Measurements from ENCODE around the gene PRLH. TPM values are rescaled to one million over a fixed set of nuclear protein-coding genes. Genes with fewer than 3 reads are reported as not detected.

PRLH gene
- total and polyA plus RNA-seq, 2 donors (not counting 3 experiments of a cell fraction or from before 2014, with no cell fraction given) = not detected

DNA sequence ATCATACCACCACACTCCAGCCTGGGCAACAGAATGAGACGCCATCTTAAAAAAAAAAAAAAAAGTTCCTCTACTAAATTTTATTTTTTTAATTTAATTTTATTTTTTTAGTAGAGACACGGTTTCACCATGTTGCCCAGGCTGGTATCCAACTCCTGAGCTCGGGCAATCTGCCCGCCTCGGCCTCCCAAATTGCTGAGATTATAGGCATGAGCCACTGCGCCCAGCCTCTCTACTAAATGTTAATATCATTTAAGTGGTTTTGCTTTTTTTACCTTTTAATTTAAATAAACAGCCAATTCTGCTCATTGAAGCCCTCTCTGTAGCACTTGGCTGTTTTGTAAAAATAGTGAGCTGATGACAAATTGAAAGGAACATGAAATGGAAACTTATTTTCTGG is 15.0 kb downstream of the PRLH start:
- H2AFZ ChIP-seq (ENCODE audit: low read depth, low read length) = no peak overlapping the region

More for the DNA sequence above, 15.0 kb downstream of the PRLH start:
- Histone ChIP-seq H3K9me3 (replicated peaks; ENCODE audit: control insufficient read depth, insufficient read depth, low read length) (no peaks in the 10 kb centered on the region), H4K20me1 (replicated peaks; ENCODE audit: control insufficient read depth, extremely low read depth, insufficient read depth, low read length) (no peaks in the 10 kb centered on the region), H3K27ac (ENCODE audit: insufficient read depth, low read depth, low read length) (no peak overlapping the region), H3K36me3 (ENCODE audit: control insufficient read depth in 2 of 2, extremely low read depth in 1 of 2, insufficient read depth in 2 of 2, low read length in 2 of 2) (no peaks in the 10 kb centered on the region), H3K4me2 (ENCODE audit: insufficient read depth, low read length) (no peak overlapping the region), H3K9me1 (replicated peaks; ENCODE audit: control insufficient read depth, extremely low read depth, insufficient read depth, low read length) (no peaks in the 10 kb centered on the region), H3K9ac (replicated peaks; ENCODE audit: extremely low read depth, insufficient read depth, low read length) (no peak overlapping the region), H3K4me1 (ENCODE audit: control insufficient read depth, extremely low read depth, insufficient read depth, low read length) (no peaks in the 10 kb centered on the region), H3K27me3 (ENCODE audit: control insufficient read depth in 2 of 2, insufficient read depth in 2 of 2, low read length in 2 of 2) (peaks cover 2% of the 10 kb centered on the region in 2 experiments), H3K4me3 (replicated peaks in 1 of 3; ENCODE audit: insufficient read depth in 1 of 3, low read depth in 1 of 3, low read length in 3 of 3) (no peak overlapping the region), H3K79me2 (ENCODE audit: control insufficient read depth, insufficient read depth, low read length) (no peaks in the 10 kb centered on the region)
- FAIRE-seq (no peak), DNase-seq (ENCODE audit: low read depth, low spot score) (no peak)
- ChIA-PET POLR2A (interaction anchor here (0.7 kb wide), 1 partner anchor 106 kb away, joined by 3 read pairs; no protein-coding TSS in a partner anchor), CTCF (interaction anchor here (0.6 to 7.9 kb wide), 30 partner anchors 9 to 434 kb away, joined by 3 to 103 read pairs (median 4); partner anchors contain the start of genes LRRFIP1 and RAB17)
- no TSS peak for BruUV-seq (replicated peaks)
- TF ChIP-seq MYC (IDR thresholded peaks at IDR 0.05; ENCODE audit: low read depth, low read length) (no peak), EZH2 (IDR thresholded peaks at IDR 0.05; ENCODE audit: borderline replicate concordance, low read depth, low read length, severe bottlenecking) (no peak), GATA2 (IDR thresholded peaks at IDR 0.05; ENCODE audit: insufficient read depth, insufficient read length, low read depth, low read length) (no peak), FOS (IDR thresholded peaks at IDR 0.05; ENCODE audit: borderline replicate concordance, insufficient read depth, low read length) (no peak), POLR2AphosphoS5 (IDR thresholded peaks at IDR 0.05; ENCODE audit: insufficient read depth, low read depth, low read length) (no peak), JUN (IDR thresholded peaks at IDR 0.05; ENCODE audit: borderline replicate concordance, insufficient read depth, insufficient read length, low read depth) (no peak), POLR2A (IDR thresholded peaks at IDR 0.05; ENCODE audit: low read depth, low read length) (no peak)
- TF ChIP-seq, protein P1, sequence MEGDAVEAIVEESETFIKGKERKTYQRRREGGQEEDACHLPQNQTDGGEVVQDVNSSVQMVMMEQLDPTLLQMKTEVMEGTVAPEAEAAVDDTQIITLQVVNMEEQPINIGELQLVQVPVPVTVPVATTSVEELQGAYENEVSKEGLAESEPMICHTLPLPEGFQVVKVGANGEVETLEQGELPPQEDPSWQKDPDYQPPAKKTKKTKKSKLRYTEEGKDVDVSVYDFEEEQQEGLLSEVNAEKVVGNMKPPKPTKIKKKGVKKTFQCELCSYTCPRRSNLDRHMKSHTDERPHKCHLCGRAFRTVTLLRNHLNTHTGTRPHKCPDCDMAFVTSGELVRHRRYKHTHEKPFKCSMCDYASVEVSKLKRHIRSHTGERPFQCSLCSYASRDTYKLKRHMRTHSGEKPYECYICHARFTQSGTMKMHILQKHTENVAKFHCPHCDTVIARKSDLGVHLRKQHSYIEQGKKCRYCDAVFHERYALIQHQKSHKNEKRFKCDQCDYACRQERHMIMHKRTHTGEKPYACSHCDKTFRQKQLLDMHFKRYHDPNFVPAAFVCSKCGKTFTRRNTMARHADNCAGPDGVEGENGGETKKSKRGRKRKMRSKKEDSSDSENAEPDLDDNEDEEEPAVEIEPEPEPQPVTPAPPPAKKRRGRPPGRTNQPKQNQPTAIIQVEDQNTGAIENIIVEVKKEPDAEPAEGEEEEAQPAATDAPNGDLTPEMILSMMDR (IDR thresholded peaks at IDR 0.05; ENCODE audit: extremely low read depth in 1 of 2, insufficient read depth in 1 of 2, low read depth in 1 of 2, low read length in 2 of 2) = no peak
- TF ChIP-seq, protein P2, sequence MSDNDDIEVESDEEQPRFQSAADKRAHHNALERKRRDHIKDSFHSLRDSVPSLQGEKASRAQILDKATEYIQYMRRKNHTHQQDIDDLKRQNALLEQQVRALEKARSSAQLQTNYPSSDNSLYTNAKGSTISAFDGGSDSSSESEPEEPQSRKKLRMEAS (IDR thresholded peaks at IDR 0.05; ENCODE audit: insufficient read depth, insufficient read length) = no peak
- intact Hi-C loops (cut with micrococcal nuclease) = loop anchor here (1.0 kb wide), 5 partner anchors 22 to 277 kb away; no protein-coding TSS in a partner anchor
- dilution Hi-C loops (cut with MboI; ENCODE audit: extremely low pct_ligation_motif_present, low sequenced_read_pairs) = no loop called here

Data from endothelial cell of umbilical vein (primary cell).